ENCODE results near the gene LDHA.

GRCh38 chr11:18383388-18384156, 10.8 kb upstream of the LDHA start:
- TF ChIP-seq CTCF (IDR thresholded peaks at IDR 0.05) = no peak
- TF ChIP-seq ZNF219 (CRISPR knock-in tag; IDR thresholded peaks at IDR 0.05; ENCODE audit: borderline replicate concordance) = no peak
- TF ChIP-seq ZBTB43 (CRISPR knock-in tag; IDR thresholded peaks at IDR 0.05) = no peak
- no peak for TF ChIP-seq ATF6 (CRISPR knock-in tag; IDR thresholded peaks at IDR 0.05)
- TF ChIP-seq ZNF281 (CRISPR knock-in tag; IDR thresholded peaks at IDR 0.05) = no peak
- no peak for TF ChIP-seq ELF4 (CRISPR knock-in tag; IDR thresholded peaks at IDR 0.05; ENCODE audit: low read depth)
- no peak for TF ChIP-seq USF1 (CRISPR knock-in tag; IDR thresholded peaks at IDR 0.05)
- TF ChIP-seq ZNF671 (CRISPR knock-in tag; IDR thresholded peaks at IDR 0.05) = no peak
- no peak for TF ChIP-seq CBFB (CRISPR knock-in tag; IDR thresholded peaks at IDR 0.05; ENCODE audit: low read depth)
- no peak for TF ChIP-seq IRF1 (CRISPR knock-in tag; IDR thresholded peaks at IDR 0.05)
- TF ChIP-seq ZNF232 (CRISPR knock-in tag; IDR thresholded peaks at IDR 0.05) = no peak
- no peak for TF ChIP-seq PREB (CRISPR knock-in tag; IDR thresholded peaks at IDR 0.05; ENCODE audit: borderline replicate concordance)
- no peak for TF ChIP-seq ATF3 (CRISPR knock-in tag; conservative IDR thresholded peaks at IDR 0.05)

Data from WTC11 (cell line).